Testis (tissue), 3 donors: ENCODE measurements around the gene RTCB. TPM values are rescaled to one million over a fixed set of nuclear protein-coding genes. Genes with fewer than 3 reads are reported as not detected.

Experiments used
- DNase-seq: peaks from one replicate; pipeline ENCODE4 v3.0.0-alpha.2; 2019
- H3K27ac ChIP-seq, 2 donors: fragments of 200-600 bp; sonication (generic); one replicate each; pipeline ENCODE4 v1.5.1; 2019
- H3K27me3 ChIP-seq: fragments of 200-600 bp; sonication (generic); one replicate; pipeline ENCODE4 v1.5.1; 2019
- H3K36me3 ChIP-seq: fragments of 200-600 bp; sonication (generic); one replicate; pipeline ENCODE4 v1.5.1; 2017; ENCODE audit warnings: low read depth; ENCODE audit errors: missing control alignments
- H3K4me1 ChIP-seq: fragments of 200-600 bp; sonication (generic); one replicate; pipeline ENCODE4 v1.5.1; 2019
- H3K4me3 ChIP-seq, 2 donors: fragments of 200-600 bp; sonication (generic); one replicate each; pipeline ENCODE4 v1.5.1; 2017 to 2019
- H3K9me3 ChIP-seq: fragments of 200-600 bp; sonication (generic); one replicate; pipeline ENCODE4 v1.5.1; 2017
- CTCF ChIP-seq, 3 experiments: fragments of 450-650 bp in 2 of 3; fragments of 200-600 bp in 1 of 3; sonication (generic) in 1 of 3; IDR thresholded peaks; one replicate each; pipeline ENCODE4 v1.5.1; 2016 to 2019; ENCODE audit warnings: antibody characterized with exemption in 3 of 3, mild to moderate bottlenecking in 2 of 3, moderate library complexity in 1 of 3
- POLR2A ChIP-seq: fragments of 450-650 bp; IDR thresholded peaks from one replicate; pipeline ENCODE4 v1.6.1; 2017; ENCODE audit warnings: antibody characterized with exemption, mild to moderate bottlenecking, moderate library complexity
- WGBS, 2 donors: methylation state at CpG; one replicate each; pipeline ENCODE4 v1.1.5; 2018; 5-methylcytosine and 5-hydroxymethylcytosine counted together
- intact Hi-C: fragments of 100-400 bp; cut with DNase I; formaldehyde crosslinking; loops from one replicate; pipeline ENCODE4 v1.15.1; 2023; ENCODE audit warnings: low total_unique reads
- polyA plus RNA-seq: library from polyadenylated mRNA; stranded (reverse); fragments of 350-450 nt; fragmentation: Illumina TruSeq; extraction: RNeasy Lipid Tissue Mini Kit (QIAGEN cat#74804); gene quantifications from one replicate; pipeline ENCODE4 v1.2.3, GENCODE V29; 2014; ENCODE audit warnings: low read depth, low replicate concordance; ENCODE audit not compliant: insufficient read depth
- total RNA-seq, 2 donors: library from RNA; depleted of rRNA; stranded (reverse); fragments of >200 nt; gene quantifications; one replicate each; pipeline ENCODE4 v1.2.3, GENCODE V29; 2016

The RTCB gene
- total and polyA plus RNA-seq, 3 donors from 2014 or later: 62.1 to 100 (median 68.0) TPM

DNA sequence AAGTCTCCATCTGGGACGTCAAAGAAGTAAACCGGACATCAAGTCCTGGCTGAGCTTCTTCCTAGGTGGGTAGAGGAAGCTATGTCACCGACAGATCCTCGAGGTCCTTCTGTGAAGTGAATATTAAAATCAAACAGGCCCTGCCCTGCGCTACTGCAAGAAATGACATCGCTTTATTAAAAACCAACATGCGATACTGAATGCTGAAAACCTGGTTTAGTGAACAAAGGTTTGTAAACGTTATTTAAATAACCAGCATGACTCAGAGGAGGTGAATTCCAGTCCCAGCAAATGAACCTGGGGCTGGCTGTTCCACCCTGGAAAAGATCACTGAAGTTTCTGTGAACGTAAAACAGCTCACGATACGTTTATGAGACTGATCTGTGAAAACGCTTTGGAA is 645 bp downstream of the RTCB start:
- WGBS, 2 donors: 1 to 2% methylated on average over 12 of the region's 12 CpGs
- no peak for DNase-seq
- intact Hi-C loops: no loop called here
- H3K36me3 ChIP-seq: no peaks in the 10 kb centered on the region
- H3K4me3 ChIP-seq: peak overlapping the region; percentile 70 to 92
- TF ChIP-seq POLR2A: no peak
- no peak for TF ChIP-seq CTCF (IDR thresholded peaks at IDR 0.05)
- peak overlapping the region; percentile 2 to 16 for H3K27ac ChIP-seq
- H3K9me3 ChIP-seq: no peaks in the 10 kb centered on the region
- H3K4me1 ChIP-seq: peaks cover 13% of the 10 kb centered on the region
- H3K27me3 ChIP-seq: no peaks in the 10 kb centered on the region

DNA sequence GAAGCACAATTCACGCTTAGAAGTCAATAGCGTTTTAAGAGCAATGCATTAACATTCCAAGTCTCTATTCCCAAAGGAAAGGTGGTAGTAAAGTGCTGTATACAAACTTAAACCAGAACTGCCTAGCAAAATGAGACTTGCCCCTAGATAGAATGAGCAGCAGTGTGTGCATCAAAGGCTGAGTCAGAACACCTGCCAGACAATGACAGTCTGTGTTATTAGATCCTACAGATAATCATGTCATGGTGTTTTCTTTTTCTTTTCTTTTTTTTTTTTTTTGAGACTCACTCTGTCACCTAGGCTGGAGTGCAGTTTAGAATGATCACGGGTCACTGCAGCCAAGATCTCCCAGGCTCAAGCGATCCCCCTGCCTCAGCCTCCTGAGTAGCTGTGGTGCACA is 1.6 kb downstream of the RTCB start:
- Histone ChIP-seq H3K4me1 (peaks cover 13% of the 10 kb centered on the region), H3K4me3 (no peak overlapping the region), H3K36me3 (no peaks in the 10 kb centered on the region), H3K9me3 (no peaks in the 10 kb centered on the region), H3K27ac (no peak overlapping the region), H3K27me3 (no peaks in the 10 kb centered on the region)
- TF ChIP-seq CTCF (IDR thresholded peaks at IDR 0.05) (no peak), POLR2A (no peak)
- WGBS, 2 donors: 55 to 59% methylated on average over 4 of the region's 4 CpGs
- intact Hi-C loops: no loop called here
- no peak for DNase-seq

DNA sequence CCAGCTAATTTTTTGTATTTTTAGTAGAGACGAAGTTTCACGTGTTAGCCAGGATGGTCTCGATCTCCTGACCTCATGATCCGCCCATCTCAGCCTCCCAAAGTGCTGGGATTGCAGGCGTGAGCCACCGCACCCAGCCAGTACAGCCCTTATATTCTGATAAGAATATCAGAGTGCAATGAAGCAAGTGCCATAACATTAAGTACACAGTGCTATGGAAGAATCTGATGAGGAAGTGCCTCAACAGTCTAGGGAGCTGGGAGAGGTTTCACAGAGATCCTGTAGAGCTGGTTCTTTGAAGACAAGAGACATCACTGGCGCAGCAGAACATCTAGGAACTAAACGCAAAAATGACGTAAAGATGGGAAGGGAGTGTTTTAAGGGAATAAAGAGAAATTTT is 2.1 kb downstream of the RTCB start:
- WGBS, 2 donors: 78 to 83% methylated on average over 9 of the region's 9 CpGs
- no peaks in the 10 kb centered on the region for H3K27me3 ChIP-seq
- no peaks in the 10 kb centered on the region for H3K36me3 ChIP-seq
- no peak overlapping the region for H3K4me3 ChIP-seq
- intact Hi-C loops: no loop called here
- no peaks in the 10 kb centered on the region for H3K9me3 ChIP-seq
- H3K4me1 ChIP-seq: peaks cover 13% of the 10 kb centered on the region
- no peak overlapping the region for H3K27ac ChIP-seq
- no peak for DNase-seq
- TF ChIP-seq CTCF (IDR thresholded peaks at IDR 0.05): no peak
- TF ChIP-seq POLR2A: no peak

GRCh38 chr22:32407936-32408335 is 4.1 kb downstream of the RTCB start:
- TF ChIP-seq CTCF (IDR thresholded peaks at IDR 0.05): no peak
- TF ChIP-seq POLR2A: no peak
- 66 to 69% methylated on average over 2 of the region's 2 CpGs for WGBS, 2 donors
- Histone ChIP-seq H3K27me3 (no peaks in the 10 kb centered on the region), H3K27ac (no peak overlapping the region), H3K36me3 (no peaks in the 10 kb centered on the region), H3K4me3 (no peak overlapping the region), H3K4me1 (peaks cover 13% of the 10 kb centered on the region), H3K9me3 (no peaks in the 10 kb centered on the region)
- DNase-seq: no peak
- intact Hi-C loops: no loop called here

- peaks cover 13% of the 10 kb centered on the region for H3K4me1 ChIP-seq
- H3K27ac ChIP-seq: no peak overlapping the region
- 68 to 79% methylated on average over 3 of the region's 3 CpGs for WGBS, 2 donors
- no peaks in the 10 kb centered on the region for H3K36me3 ChIP-seq
- H3K27me3 ChIP-seq: no peaks in the 10 kb centered on the region
- DNase-seq: no peak
- no peak overlapping the region for H3K4me3 ChIP-seq
- TF ChIP-seq POLR2A (no peak), CTCF (IDR thresholded peaks at IDR 0.05) (no peak)
- intact Hi-C loops: no loop called here
- no peaks in the 10 kb centered on the region for H3K9me3 ChIP-seq
Observed at GRCh38 chr22:32407312-32407711, 4.7 kb downstream of the RTCB start.
